Endothelial cell of umbilical vein (primary cell): Measurements from ENCODE around the gene PIK3R6. TPM values are rescaled to one million over a fixed set of nuclear protein-coding genes. Genes with fewer than 3 reads are reported as not detected.

Experiments
- BruUV-seq: library from RNA; stranded (reverse); fragments of 400-500 nt; replicated peaks from 2 replicates; lab custom pipeline; 2021; lab: Mats Ljungman, UMichigan
- CTCF ChIA-PET: fragments of 300-600, 350-600 bp; sonication (Branson Sonifier 250); formaldehyde crosslinking; loops from one replicate; lab custom pipeline; 2021; ENCODE audit warnings: antibody characterized with exemption, inconsistent platforms; lab: Charles Lee
- POLR2A ChIA-PET: fragments of 300-600, 350-600 bp; sonication (Branson Sonifier 250); formaldehyde crosslinking; loops from one replicate; lab custom pipeline; 2021; ENCODE audit warnings: antibody characterized with exemption, inconsistent platforms; lab: Charles Lee
- DNase-seq: peaks from one replicate; pipeline ENCODE4 v3.0.0-alpha.2; 2011; ENCODE audit warnings: low read depth, low spot score
- FAIRE-seq: peaks from 2 replicates; lab custom pipeline; 2011; peaks lifted over from hg19 to GRCh38; lab: Jason Lieb, UNC
- H2AFZ ChIP-seq: 2 replicates; pipeline ENCODE4 v1.6.0; 2012; ENCODE audit warnings: low read depth, low read length, control low read depth, inconsistent platforms
- H3K27ac ChIP-seq: 2 replicates; pipeline ENCODE4 v1.5.1; 2011; ENCODE audit warnings: low read depth, mild to moderate bottlenecking, control low read depth, low read length, moderate library complexity; ENCODE audit not compliant: insufficient read depth
- H3K27me3 ChIP-seq, 2 experiments: 2 replicates each; pipeline versions ENCODE4 v1.6.0 to v1.6.1; 2011; ENCODE audit warnings: low read length in 2 of 2, mixed read lengths in 1 of 2; ENCODE audit not compliant: control insufficient read depth in 2 of 2, insufficient read depth in 2 of 2
- H3K36me3 ChIP-seq, 2 experiments: 2 replicates in 1 of 2; 3 replicates in 1 of 2; pipeline ENCODE4 v1.5.1; 2011; ENCODE audit warnings: low read length in 2 of 2, mild to moderate bottlenecking in 1 of 2, moderate library complexity in 1 of 2; ENCODE audit not compliant: control insufficient read depth in 2 of 2, insufficient read depth in 2 of 2; ENCODE audit errors: extremely low read depth in 1 of 2
- H3K4me1 ChIP-seq: 3 replicates; pipeline ENCODE4 v1.5.1; 2011; ENCODE audit warnings: mild to moderate bottlenecking, low read length; ENCODE audit not compliant: control insufficient read depth, insufficient read depth; ENCODE audit errors: extremely low read depth
- H3K4me2 ChIP-seq: 2 replicates; pipeline ENCODE4 v1.6.1; 2011; ENCODE audit warnings: low read length, control low read depth, mixed read lengths; ENCODE audit not compliant: insufficient read depth
- H3K4me3 ChIP-seq, 3 experiments: fragments of 200-600 bp in 1 of 3; sonication (generic), shearing (Covaris generic) in 1 of 3; replicated peaks in 1 of 3; 2 replicates each; pipeline ENCODE4 v1.5.1; 2011 to 2016; ENCODE audit warnings: control low read depth in 3 of 3, low read length in 3 of 3, mild to moderate bottlenecking in 2 of 3, inconsistent platforms in 1 of 3, low read depth in 1 of 3, moderate library complexity in 1 of 3; ENCODE audit not compliant: insufficient read depth in 1 of 3
- H3K79me2 ChIP-seq: 2 replicates; pipeline ENCODE4 v1.6.0; 2012; ENCODE audit warnings: low read length, inconsistent platforms; ENCODE audit not compliant: control insufficient read depth, insufficient read depth
- H3K9ac ChIP-seq: replicated peaks from 2 replicates; pipeline ENCODE3; 2011; ENCODE audit warnings: low read length, control low read depth; ENCODE audit not compliant: insufficient read depth; ENCODE audit errors: extremely low read depth
- H3K9me1 ChIP-seq: replicated peaks from 3 replicates; pipeline ENCODE4 v1.6.0; 2011; ENCODE audit warnings: mild to moderate bottlenecking, low read length; ENCODE audit not compliant: control insufficient read depth, insufficient read depth; ENCODE audit errors: extremely low read depth
- H3K9me3 ChIP-seq: replicated peaks from 2 replicates; pipeline ENCODE4 v1.5.1; 2012; ENCODE audit warnings: low read length, inconsistent platforms; ENCODE audit not compliant: control insufficient read depth, insufficient read depth
- H4K20me1 ChIP-seq: replicated peaks from 2 replicates; pipeline ENCODE3; 2011; ENCODE audit warnings: mild to moderate bottlenecking, low read length; ENCODE audit not compliant: control insufficient read depth, insufficient read depth; ENCODE audit errors: extremely low read depth
- CTCF ChIP-seq, 2 donors: IDR thresholded peaks; 1 replicate in 1 of 2; 2 replicates in 1 of 2; pipeline ENCODE4 v1.5.1; 2011; ENCODE audit warnings: low read length in 2 of 2, mild to moderate bottlenecking in 2 of 2, moderate library complexity in 2 of 2, control low read depth in 1 of 2, inconsistent platforms in 1 of 2, low read depth in 1 of 2; ENCODE audit not compliant: insufficient read depth in 1 of 2; ENCODE audit errors: extremely low read depth in 1 of 2
- EZH2 ChIP-seq: IDR thresholded peaks from 2 replicates; pipeline ENCODE4 v1.6.1; 2012; ENCODE audit warnings: borderline replicate concordance, low read depth, mild to moderate bottlenecking, moderate library complexity, low read length, inconsistent platforms; ENCODE audit not compliant: severe bottlenecking
- FOS ChIP-seq: IDR thresholded peaks from 2 replicates; pipeline ENCODE4 v1.6.1; 2011; ENCODE audit warnings: mild to moderate bottlenecking, low read length, moderate library complexity, borderline replicate concordance; ENCODE audit not compliant: insufficient read depth
- GATA2 ChIP-seq: IDR thresholded peaks from 2 replicates; pipeline ENCODE4 v1.7.0; 2011; ENCODE audit warnings: low read depth, mild to moderate bottlenecking, moderate library complexity, mixed read lengths, low read length; ENCODE audit not compliant: insufficient read length, insufficient read depth
- JUN ChIP-seq: IDR thresholded peaks from 2 replicates; pipeline ENCODE4 v1.6.1; 2011; ENCODE audit warnings: borderline replicate concordance, low read depth; ENCODE audit not compliant: insufficient read length, insufficient read depth
- MAX ChIP-seq: IDR thresholded peaks from 2 replicates; pipeline ENCODE4 v1.6.1; 2011; ENCODE audit not compliant: insufficient read depth, insufficient read length
- MYC ChIP-seq: IDR thresholded peaks from one replicate; pipeline ENCODE4 v1.6.1; 2011; ENCODE audit warnings: mild to moderate bottlenecking, low read depth, low read length
- POLR2A ChIP-seq: IDR thresholded peaks from 2 replicates; pipeline ENCODE4 v1.6.1; 2012; ENCODE audit warnings: low read depth, mild to moderate bottlenecking, control low read depth, low read length
- POLR2AphosphoS5 ChIP-seq: IDR thresholded peaks from 2 replicates; pipeline ENCODE4 v1.6.1; 2012; ENCODE audit warnings: low read depth, mild to moderate bottlenecking, control low read depth, low read length, moderate library complexity; ENCODE audit not compliant: insufficient read depth
- dilution Hi-C: fragments of 300-500 bp; cut with MboI; formaldehyde crosslinking; loops from one replicate; pipeline ENCODE4 v1.15.0; 2019; ENCODE audit warnings: low sequenced_read_pairs; ENCODE audit not compliant: extremely low pct_ligation_motif_present
- intact Hi-C: fragments of 100-400 bp; cut with micrococcal nuclease; formaldehyde crosslinking; loops from one replicate; pipeline ENCODE4 v1.10.0; 2022
- polyA plus RNA-seq, 4 experiments: library from polyadenylated mRNA; depleted of rRNA in 3 of 4; stranded (reverse) in 3 of 4; unstranded in 1 of 4; fragments of >200 nt; gene quantifications; 2 replicates each; pipeline versions ENCODE4 v1.2.1 to v1.2.3, GENCODE V29; 2011 to 2012; ENCODE audit warnings: missing spikeins in 1 of 4
- total RNA-seq: library from RNA; stranded (reverse); gene quantifications from 2 replicates; pipeline ENCODE4 v1.2.3, GENCODE V29; 2021

The PIK3R6 gene
- total and polyA plus RNA-seq, 2 donors (not counting 3 experiments of a cell fraction or from before 2014, with no cell fraction given) = not detected

- H2AFZ ChIP-seq = no peak overlapping the region
- CTCF ChIA-PET = no interaction called here
- dilution Hi-C loops (no loop called here), intact Hi-C loops (no loop called here)
- POLR2A ChIA-PET = no interaction called here
- FAIRE-seq (no peak), DNase-seq (no peak)
- no peaks in the 10 kb centered on the region for H3K9me1 ChIP-seq
- no peak overlapping the region for H3K4me2 ChIP-seq
- no peaks in the 10 kb centered on the region for H3K36me3 ChIP-seq
- BruUV-seq = no TSS peak
- H3K4me3 ChIP-seq = no peak overlapping the region
- no peak overlapping the region for H3K27ac ChIP-seq
- no peaks in the 10 kb centered on the region for H3K27me3 ChIP-seq
- H3K9ac ChIP-seq = no peak overlapping the region
- H4K20me1 ChIP-seq = no peaks in the 10 kb centered on the region
- H3K9me3 ChIP-seq = no peaks in the 10 kb centered on the region
- no peaks in the 10 kb centered on the region for H3K79me2 ChIP-seq
- H3K4me1 ChIP-seq = no peaks in the 10 kb centered on the region
- TF ChIP-seq POLR2AphosphoS5 = no peak
- TF ChIP-seq JUN = no peak
- no peak for TF ChIP-seq GATA2
These were observed 45.0 kb downstream of the PIK3R6 start for GRCh38 chr17:8822401-8823035.

GRCh38 chr17:8821446-8822105 is 45.9 kb downstream of the PIK3R6 start:
- Histone ChIP-seq H3K9ac (no peak overlapping the region), H3K4me3 (no peak overlapping the region), H3K4me2 (no peak overlapping the region), H4K20me1 (no peaks in the 10 kb centered on the region), H3K27ac (no peak overlapping the region), H3K36me3 (no peaks in the 10 kb centered on the region), H2AFZ (no peak overlapping the region), H3K4me1 (no peaks in the 10 kb centered on the region), H3K9me1 (no peaks in the 10 kb centered on the region), H3K27me3 (no peaks in the 10 kb centered on the region), H3K79me2 (no peaks in the 10 kb centered on the region), H3K9me3 (no peaks in the 10 kb centered on the region)
- DNase-seq (no peak), FAIRE-seq (no peak)
- dilution Hi-C loops = no loop called here
- BruUV-seq = no TSS peak
- TF ChIP-seq GATA2 (no peak), POLR2AphosphoS5 (no peak), POLR2A (no peak), MYC (no peak), EZH2 (no peak), FOS (no peak), CTCF (IDR thresholded peaks at IDR 0.05; ENCODE audit: extremely low read depth in 1 of 2, insufficient read depth in 1 of 2, low read depth in 1 of 2, low read length in 2 of 2) (no peak), JUN (no peak), MAX (no peak)
- intact Hi-C loops = no loop called here
- CTCF ChIA-PET = interaction anchor here (1.1 kb wide), 1 partner anchor 14 kb away, joined by 3 read pairs; no protein-coding TSS in a partner anchor
- POLR2A ChIA-PET = no interaction called here
